Measurements from ENCODE around the gene ZNF8.
A peak's percentile ranks its signal among the peaks of the same experiment; 100 is the strongest.
"Not testable (repeated sequence)": the region's sequence is repeated elsewhere in the genome, so short reads cannot be mapped to it uniquely, and the experiment has no call there.

The ZNF8 gene

DNA sequence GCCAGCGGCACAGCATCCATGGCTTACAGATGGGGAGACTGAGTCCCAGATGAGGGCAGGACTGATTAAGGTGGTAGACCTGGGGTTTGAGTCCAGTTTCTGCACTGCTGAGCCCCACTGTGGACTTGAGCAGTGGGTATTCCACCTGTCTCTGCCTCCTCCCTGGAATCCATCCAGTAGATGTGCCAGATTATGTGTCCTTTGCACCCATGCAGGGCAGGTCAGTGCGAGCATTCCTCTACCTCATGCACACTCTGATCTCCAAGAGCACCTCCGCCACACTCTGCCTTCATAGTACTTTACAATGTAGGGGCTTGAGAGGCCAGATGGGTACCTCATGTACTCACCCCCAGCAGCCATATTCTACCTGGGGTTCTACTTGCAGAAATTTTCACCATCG is 58.1 kb downstream of the ZNF8 start:
- no peak for DNase-seq (ENCODE audit: low spot score)

DNA sequence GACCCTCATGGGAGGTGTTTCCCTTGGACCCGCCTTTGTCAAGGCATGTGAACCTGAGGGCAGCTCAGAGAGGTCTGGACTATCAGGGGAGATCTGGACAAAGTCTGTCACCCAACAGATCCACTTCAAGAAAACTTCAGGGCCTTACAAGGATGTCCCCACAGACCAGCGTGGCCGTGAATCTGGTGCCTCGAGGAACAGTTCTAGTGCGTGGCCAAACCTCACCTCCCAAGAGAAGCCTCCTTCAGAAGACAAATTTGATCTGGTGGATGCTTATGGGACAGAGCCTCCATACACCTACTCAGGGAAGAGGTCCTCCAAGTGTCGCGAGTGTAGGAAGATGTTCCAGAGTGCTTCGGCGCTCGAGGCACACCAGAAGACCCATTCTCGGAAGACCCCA is 59.6 kb downstream of the ZNF8 start:
- DNase-seq (ENCODE audit: low spot score): no peak

DNA sequence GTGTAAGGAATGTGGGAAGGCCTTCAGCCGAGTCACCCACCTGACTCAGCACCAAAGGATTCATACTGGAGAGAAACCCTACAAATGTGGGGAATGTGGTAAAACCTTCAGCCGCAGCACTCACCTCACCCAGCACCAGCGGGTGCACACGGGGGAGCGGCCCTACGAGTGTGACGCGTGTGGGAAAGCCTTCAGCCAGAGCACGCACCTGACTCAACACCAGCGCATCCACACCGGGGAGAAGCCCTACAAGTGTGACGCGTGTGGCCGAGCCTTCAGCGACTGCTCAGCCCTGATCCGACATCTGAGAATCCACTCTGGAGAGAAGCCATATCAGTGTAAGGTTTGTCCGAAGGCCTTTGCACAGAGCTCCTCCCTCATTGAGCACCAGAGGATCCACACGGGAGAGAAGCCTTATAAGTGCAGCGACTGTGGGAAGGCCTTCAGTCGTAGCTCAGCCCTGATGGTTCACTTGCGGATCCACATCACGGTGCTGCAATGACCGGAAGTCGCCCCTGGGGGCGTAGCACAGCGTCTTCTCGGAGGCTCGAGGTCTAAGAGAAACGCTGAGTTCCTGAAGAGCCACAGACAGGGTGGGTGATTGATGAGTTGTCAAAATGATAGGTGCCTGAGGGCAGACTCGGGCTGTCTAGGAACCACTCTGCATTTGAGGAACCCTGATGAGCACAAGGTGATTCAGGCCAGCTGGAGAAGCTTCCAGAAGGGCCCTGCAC is 60.2 kb downstream of the ZNF8 start:
- DNase-seq (ENCODE audit: low spot score): no peak

DNA sequence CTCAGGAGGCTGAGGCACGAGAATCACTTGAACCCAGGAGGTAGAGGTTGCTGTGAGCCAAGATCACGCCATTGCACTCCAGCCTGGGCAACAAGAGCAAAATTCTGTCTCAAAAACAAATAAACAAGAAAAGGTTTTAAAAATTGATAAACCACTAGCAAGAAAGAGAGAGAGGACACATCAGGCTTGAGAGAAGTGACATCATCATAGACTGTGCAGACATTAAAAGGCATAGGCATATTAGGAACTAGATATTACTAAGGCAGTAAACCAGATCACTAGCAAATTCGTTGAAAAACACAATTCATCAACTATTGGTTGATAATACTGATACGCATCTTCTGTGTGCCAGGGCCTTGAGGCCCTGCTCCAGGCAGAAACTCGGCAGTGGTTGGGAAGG is 66.8 kb downstream of the ZNF8 start:
- no peak for DNase-seq (ENCODE audit: low spot score)

DNA sequence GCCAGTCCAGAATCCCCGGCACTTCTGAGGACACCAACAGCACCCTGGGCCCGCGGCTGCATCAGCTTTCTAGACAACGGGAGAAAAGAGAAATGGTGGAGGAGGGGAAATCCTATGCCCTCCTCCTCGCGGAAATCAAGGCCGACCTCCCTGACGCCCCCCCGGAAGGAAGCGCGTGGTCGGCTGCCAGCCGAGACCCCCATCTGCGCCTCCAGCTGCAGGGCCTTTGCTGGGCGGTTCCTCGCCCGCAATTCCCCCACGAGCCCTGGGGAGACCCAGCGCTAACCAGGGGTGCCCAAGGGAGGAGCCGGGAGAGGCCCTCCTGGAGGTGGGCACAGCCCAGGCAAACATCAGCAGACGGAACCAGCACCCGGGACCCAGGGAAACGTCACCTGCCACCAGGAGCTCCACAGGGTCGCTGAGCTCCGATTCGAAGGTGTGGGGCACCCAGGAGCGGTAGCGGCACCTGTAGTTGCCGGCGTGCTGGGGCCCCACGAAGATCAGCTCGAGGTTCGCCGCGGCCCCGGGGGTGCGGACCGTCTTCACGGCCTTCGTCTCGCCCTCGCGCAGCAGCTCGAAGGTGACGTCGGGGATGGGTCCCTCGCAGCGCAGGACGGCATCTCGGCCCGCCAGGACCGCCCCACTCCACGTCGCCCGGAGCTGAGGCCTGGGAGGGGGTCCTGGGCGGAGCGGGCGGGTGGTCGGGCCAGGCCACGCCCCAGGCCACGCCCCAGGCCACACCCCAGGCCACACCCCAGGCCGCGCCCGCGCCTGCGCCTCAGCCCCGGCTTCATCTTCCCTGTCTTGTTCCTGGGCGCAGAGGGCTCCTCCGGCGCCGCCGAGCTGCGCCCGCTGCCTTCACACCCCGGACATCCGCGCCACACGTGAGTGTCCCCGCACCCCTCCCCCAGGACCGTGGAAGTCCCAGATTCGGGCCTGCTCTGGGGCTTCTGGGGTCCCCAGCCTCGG is 68.5 kb downstream of the ZNF8 start:
- peak; percentile 90 for DNase-seq (ENCODE audit: low spot score)

DNA sequence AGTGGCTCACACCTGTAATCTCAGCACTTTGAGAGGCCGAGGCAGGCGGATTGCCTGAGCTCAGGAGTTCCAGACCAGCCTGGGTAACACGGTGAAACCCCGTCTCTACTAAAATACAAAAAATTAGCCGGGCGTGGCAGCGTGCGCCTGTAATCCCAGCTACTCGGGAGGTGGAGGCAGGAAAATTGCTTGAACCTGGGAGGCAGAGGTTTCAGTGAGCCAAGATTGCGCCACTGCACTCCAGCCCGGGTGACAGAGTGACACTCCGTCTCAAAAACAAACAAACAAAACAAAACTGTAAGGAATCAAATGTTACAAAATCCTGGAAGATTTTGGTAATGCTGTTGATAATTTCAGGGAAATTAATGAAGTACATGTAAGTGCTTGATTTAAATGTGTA is 69.3 kb downstream of the ZNF8 start:
- DNase-seq (ENCODE audit: low spot score): not testable (repeated sequence)

DNA sequence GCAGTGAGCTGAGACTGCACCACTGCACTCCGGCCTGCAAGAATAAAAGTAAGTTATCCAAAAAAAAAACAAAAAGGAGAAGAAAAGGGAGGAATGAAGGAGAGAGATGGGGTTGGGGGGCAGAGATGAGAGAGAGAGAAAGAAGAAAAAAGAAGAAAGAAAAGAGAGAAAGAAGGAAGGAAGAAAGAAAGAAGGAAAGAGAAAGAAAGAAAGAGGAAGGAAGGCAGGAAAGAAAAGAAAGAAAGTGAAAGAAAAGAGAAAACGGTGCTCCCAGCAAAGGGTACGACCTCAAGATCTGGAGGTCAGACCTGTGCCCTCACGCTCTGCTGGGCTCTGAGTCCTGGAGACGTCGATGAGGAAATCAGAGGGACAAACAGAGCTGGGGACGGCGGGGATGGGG is 70.8 kb downstream of the ZNF8 start:
- no peak for DNase-seq (ENCODE audit: low spot score)

DNA sequence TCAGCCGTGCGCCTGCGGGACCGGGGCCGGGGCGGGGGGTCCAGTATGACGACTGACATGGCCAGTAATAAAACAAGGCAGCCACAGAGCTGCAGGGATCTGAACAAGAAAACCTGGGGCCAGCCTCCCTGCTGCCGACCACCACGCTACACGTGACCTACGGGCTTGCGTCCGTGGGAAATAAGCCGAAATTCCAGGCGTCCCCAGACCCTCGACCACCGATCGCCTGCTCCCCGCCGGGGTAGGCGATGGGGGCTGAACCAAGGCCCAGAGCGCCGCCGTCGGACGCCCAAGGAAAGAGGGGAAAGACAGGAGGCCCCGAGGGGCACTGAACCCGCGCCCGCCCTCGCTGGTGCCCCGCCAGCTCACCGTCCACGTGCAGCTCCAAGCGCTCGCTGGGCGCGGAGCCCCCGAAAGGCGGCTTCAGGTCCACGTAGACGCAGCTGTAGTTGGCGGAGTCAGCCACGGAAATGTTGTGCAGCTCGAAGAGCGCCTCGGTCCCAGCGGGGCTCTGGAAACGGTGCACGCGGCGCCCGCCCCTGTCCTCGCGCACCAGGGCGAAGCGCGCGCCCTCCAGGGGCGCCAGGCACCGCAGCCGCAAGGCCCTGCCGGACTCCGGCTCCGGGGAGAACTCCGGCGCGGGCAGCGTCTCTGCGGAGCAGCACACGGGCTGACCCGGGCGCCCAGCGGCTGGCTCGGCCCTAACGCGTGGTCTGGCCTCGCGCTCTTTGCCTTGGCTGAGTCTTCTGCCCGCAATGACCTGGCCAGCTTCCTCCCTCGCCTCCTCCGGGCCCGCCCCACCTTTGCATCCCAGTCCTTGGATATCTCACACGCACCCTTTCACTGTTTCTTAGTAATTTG is 71.5 kb downstream of the ZNF8 start:
- DNase-seq (ENCODE audit: low spot score): no peak

DNA sequence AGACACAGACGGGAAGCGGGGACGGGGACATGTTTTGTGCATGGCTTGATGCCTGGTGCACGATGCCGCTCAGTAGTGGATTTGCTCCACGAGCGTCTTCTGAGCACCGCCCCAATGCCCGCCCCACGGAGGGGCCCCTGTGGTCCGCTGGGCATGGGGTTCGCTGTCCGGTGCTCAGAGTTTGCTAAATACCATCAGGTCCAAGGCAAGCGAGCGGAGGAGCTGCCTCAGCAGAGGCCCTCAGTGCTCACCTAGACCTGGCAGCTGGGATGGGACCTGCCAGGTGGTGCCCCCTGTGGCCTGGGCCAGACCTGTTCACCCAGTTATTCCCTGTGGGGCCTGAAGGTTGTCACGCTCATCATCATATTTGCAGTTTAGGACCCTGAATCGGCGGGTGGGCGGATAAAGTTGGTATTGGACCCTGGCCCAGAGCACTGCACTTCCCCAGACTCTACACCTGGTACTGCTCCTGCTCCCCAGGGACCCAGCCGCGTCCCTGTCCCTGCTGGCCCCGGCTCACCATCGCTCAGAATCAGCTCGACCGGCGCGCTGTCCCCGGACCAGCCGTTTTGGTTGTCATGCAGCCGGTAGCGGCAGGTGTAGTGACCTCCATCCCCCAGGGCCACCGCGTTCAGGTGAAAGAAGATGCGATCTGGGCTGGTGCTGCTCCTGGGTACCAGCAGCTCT is 72.3 kb downstream of the ZNF8 start:
- no peak for DNase-seq (ENCODE audit: low spot score)

DNA sequence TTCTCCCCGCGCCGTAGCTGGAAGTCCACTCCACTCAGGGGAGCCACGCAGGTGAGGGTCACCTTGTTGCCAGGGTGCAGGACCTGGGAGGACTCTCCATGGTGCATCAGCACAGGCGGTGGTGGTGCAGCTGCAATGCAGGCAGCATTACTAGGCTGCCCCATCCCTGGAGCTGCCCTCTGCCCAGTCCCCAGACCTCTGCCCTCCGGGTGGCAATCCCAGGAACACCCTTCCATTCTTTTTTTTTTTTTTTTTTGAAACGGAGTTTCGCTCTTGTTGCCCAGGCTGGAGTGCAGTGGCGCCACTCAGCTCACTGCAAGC is 72.8 kb downstream of the ZNF8 start:
- no peak for DNase-seq (ENCODE audit: low spot score)

DNA sequence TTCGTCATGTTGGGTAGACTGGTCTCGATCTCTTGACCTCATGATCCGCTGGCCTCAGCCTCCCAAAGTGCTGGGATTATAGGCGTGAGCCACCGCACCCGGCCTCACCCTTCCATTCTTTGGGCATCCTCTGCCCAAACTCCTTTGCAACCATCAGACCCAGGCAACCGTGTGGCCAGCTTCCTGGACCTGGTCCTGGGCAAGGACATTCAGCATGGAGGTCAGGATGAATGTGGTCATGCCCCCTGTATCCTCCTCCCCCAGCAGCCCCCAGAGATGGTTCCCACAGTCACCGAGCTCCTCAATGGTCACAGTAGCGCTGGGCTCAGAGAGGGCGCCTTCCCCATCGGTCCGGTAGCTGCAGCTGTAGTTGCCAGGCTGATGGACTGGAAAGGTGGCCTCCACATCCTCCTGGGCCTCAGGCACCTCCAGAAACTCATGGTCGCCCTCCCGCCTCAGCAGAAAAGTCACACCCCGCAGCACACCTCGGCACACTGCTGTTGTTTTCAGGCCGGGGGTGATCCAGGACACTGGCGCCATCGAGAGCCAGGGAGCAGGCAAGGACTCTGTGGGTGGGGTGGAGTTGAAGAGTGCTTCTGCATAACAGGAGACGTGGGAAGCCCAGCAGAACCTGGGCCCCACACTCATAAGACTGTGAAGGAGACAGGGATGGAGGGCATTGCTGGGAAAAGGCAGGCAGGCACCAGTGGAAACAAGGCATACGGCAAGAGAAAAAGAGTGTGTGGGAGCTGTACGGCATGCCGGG is 73.4 kb downstream of the ZNF8 start:
- no peak for DNase-seq (ENCODE audit: low spot score)

Data from germinal center (tissue), 1 donor.